GM12801 (cell line): Measurements from ENCODE around the gene RASGEF1C.

Experiments used
- TF ChIP-seq, protein P1 (sequence below): IDR thresholded peaks from one replicate; pipeline ENCODE4 v1.5.1; 2011; ENCODE audit warnings: control low read depth; ENCODE audit not compliant: insufficient read length; ENCODE audit errors: extremely low read depth

Gene RASGEF1C

DNA sequence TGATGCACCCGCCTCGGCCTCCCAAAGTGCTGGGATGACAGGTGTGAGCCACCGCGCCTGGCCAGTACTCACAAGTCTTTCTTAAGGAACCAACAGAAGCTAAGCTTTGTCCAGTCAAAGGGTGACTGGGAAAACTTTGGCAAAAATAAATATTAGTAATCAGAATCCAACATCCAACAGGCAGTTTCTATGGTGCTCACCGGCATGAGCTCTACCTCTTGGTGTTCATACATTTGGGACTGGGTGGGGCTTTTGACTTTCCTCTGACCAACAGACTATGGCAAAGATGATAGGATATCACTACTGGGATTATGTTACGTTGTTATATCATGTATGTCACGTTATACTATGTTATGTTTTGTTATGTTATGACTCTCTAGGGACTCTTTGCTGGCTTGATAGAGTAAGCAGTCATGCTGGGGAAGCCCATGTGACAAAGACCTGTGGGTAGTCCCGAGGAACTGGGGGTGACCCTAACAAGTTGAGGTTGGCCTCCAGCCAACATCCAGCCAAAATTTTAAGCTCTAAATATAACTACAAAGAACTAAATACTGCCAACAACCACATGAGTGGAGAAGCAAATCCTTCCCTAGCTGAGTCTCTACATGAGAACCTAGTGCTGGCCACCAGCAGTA is 6.0 kb downstream of the RASGEF1C start:
- TF ChIP-seq, protein P1, sequence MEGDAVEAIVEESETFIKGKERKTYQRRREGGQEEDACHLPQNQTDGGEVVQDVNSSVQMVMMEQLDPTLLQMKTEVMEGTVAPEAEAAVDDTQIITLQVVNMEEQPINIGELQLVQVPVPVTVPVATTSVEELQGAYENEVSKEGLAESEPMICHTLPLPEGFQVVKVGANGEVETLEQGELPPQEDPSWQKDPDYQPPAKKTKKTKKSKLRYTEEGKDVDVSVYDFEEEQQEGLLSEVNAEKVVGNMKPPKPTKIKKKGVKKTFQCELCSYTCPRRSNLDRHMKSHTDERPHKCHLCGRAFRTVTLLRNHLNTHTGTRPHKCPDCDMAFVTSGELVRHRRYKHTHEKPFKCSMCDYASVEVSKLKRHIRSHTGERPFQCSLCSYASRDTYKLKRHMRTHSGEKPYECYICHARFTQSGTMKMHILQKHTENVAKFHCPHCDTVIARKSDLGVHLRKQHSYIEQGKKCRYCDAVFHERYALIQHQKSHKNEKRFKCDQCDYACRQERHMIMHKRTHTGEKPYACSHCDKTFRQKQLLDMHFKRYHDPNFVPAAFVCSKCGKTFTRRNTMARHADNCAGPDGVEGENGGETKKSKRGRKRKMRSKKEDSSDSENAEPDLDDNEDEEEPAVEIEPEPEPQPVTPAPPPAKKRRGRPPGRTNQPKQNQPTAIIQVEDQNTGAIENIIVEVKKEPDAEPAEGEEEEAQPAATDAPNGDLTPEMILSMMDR: no peak

DNA sequence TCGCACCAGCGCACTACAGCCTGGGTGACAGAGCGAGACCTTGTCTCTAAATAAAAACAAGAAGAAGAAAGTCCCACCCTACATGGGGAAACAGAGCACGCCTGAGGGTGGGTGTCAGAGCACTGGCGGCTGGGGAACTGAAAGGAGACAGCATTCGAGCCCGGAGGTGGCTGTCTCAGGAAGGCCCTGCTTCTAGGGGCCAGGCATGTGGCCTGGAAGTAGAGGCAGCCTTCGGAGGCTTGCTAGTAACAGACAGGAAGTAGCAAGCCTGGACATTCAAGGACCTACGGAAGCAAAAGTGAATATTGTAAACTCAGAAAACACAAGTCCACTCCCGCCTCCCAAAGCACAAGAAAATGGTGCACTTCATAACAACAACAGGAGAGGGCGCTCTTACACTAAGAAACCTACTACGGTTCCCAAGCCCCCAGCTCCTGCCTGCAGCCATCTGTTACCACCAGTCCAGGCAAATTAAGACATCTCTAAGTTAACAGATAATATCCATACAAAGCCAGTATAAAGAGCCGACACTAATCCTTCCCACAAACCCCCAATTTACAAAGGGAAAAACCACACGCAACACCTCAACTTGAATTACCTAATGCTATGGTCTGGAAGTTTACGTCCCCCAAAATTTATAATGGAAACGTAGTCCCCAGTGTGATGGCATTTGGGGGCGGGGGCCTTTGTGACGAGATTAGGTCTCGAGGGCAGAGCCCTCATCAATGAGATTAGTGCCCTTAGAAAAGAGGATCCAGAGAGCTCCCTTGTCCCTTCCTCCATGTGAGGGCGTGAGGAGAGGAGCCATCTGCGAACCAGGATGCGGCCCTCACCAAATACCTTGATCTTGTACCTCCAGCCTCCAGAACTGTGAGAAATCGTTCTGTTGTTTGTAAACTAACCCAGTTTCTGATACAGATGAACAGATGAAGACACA is 7.7 kb downstream of the RASGEF1C start:
- TF ChIP-seq, protein P1: no peak

DNA sequence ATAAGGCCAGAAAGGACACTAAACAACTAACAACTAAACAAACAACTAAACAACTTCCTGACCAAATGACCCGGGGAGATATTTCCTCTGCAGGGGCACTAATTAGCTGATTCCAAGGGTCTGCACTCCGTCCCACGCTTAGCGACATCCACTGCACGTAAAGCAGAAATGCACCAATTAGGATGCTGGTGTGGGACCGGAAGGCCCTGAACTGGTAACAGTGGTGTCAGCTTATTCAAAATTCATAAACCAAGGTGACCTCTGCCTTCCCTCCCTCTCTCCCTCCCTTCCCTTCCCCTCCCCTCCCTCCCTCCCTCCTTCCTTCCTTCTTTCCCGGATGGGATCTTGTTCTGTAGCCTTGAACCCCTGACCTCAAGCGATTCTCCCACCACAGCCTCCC is 9.6 kb downstream of the RASGEF1C start:
- TF ChIP-seq, protein P1: no peak

DNA sequence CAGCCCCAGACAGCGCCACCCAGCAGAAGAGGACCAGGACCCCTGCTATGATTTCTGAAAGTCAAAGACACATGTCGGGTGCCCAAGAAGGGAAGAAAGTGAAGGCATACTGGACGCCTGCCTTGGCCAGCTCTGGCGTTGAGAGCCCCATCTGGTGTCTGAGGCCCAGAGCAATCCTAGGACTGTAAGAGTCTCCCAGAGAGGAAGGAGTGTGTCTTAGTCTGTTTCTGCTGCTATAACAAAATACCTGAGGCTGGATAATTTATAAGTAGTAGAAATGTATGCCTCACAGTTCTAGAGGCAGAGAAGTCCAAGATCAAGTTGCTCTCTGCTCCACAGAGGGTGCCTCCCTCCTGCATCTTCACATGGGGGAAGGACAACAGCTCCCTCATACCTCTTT is 10.8 kb downstream of the RASGEF1C start:
- TF ChIP-seq, protein P1: no peak

DNA sequence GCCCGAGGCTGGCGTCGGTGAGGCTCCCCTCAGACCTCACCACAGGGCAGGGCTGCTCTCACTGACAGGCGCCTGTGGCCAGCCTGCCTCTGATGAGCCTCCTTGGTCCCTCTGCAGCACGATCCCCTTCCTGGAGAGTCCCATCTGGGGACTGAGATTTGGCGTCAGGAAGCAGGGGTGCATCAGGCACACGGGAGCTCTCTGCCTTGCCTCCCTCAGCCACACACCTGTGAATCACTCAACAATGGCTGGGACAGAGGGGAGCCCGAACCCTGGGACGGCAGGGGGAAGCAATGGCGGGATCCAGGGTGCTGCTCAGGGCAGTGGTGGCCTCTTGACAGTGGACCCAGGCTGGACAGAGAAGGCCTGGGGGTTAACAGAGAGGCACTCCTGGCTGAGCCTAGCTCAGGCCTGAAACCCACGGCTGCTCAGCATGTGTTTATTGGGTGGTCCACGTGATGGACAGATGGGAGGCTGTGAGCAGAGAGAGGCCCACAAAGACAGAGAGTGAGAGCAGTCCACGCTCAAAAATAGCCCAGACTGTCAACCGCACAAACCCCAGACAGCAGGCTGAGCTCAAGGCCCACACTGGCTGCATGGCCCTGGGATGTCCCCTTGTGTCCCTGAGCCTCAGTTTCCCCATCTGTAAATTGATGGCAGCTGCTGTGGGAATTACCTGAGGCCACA is 11.9 kb downstream of the RASGEF1C start:
- TF ChIP-seq, protein P1: no peak

DNA sequence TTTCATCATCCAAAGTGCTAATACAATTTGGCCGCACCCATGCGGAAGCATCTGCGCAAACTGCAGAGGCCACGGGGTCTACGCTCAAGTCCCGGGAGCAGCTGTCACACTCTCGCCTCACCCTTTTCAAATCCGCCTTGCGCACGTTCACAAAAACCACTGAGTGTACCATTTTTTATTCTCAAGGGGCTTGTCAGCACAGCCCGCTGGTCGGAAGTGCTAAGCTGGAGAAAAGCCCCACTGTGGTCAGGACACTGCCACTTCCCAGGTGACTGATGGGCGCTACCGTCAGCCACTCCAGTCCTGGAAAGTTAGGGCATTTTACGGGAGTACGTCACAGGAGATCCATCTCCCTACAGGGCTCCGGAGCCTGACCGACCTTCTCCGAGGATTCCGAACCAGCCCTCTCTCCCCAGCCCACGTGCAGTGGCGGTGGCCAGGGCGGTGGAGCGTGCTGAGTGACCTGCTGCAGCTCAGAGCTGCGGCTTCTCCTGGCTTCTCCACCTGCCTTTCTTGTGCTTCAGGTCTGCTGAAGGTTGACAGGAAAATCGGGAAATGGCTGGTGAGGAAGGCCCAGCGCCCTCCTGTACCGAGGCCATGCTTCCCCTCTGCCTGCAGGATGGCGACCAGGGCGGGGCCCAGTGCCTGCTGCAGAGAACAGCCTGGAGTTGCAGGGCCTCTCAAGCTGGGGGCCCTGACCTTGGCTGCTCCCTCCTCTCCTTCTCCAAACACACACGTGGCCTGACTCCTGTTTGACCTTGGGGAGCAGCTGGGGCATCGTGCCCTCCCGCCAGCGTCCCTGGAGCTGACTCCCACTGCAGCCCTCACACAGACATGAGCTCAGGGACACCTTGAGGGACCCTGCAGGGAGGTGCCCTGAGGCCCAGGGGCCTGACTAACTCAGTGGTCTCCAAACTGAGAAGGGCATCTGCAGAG is 14.3 kb downstream of the RASGEF1C start:
- TF ChIP-seq, protein P1: no peak
